Measurements from ENCODE around the gene TOMM70. TPM values are rescaled to one million over a fixed set of nuclear protein-coding genes. Genes with fewer than 3 reads are reported as not detected.

TOMM70 gene
- polyA plus RNA-seq, 2 of the 4 experiments (the other 2 are of a cell fraction) = 49.3 to 61.8 TPM

- TF ChIP-seq HOXB5 (CRISPR knock-in tag; IDR thresholded peaks at IDR 0.05) = no peak
- TF ChIP-seq MAFK (IDR thresholded peaks at IDR 0.05; ENCODE audit: partially characterized antibody) = no peak
- TF ChIP-seq CBX2 (IDR thresholded peaks at IDR 0.05; ENCODE audit: borderline replicate concordance, low read depth) = no peak
- no peak for TF ChIP-seq BHLHE40 (IDR thresholded peaks at IDR 0.05; ENCODE audit: low read depth, low read length)
- no peak for TF ChIP-seq PHF8 (IDR thresholded peaks at IDR 0.05; ENCODE audit: borderline replicate concordance, low read depth)
- no peak for TF ChIP-seq TFCP2L1 (CRISPR knock-in tag; IDR thresholded peaks at IDR 0.05)
- TF ChIP-seq NR3C1 (IDR thresholded peaks at IDR 0.05) = no peak
- TF ChIP-seq, protein P1, sequence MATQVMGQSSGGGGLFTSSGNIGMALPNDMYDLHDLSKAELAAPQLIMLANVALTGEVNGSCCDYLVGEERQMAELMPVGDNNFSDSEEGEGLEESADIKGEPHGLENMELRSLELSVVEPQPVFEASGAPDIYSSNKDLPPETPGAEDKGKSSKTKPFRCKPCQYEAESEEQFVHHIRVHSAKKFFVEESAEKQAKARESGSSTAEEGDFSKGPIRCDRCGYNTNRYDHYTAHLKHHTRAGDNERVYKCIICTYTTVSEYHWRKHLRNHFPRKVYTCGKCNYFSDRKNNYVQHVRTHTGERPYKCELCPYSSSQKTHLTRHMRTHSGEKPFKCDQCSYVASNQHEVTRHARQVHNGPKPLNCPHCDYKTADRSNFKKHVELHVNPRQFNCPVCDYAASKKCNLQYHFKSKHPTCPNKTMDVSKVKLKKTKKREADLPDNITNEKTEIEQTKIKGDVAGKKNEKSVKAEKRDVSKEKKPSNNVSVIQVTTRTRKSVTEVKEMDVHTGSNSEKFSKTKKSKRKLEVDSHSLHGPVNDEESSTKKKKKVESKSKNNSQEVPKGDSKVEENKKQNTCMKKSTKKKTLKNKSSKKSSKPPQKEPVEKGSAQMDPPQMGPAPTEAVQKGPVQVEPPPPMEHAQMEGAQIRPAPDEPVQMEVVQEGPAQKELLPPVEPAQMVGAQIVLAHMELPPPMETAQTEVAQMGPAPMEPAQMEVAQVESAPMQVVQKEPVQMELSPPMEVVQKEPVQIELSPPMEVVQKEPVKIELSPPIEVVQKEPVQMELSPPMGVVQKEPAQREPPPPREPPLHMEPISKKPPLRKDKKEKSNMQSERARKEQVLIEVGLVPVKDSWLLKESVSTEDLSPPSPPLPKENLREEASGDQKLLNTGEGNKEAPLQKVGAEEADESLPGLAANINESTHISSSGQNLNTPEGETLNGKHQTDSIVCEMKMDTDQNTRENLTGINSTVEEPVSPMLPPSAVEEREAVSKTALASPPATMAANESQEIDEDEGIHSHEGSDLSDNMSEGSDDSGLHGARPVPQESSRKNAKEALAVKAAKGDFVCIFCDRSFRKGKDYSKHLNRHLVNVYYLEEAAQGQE (IDR thresholded peaks at IDR 0.05) = no peak
Measured at GRCh38 chr3:100436951-100437350, 36.1 kb upstream of the TOMM70 start (continued).

DNA sequence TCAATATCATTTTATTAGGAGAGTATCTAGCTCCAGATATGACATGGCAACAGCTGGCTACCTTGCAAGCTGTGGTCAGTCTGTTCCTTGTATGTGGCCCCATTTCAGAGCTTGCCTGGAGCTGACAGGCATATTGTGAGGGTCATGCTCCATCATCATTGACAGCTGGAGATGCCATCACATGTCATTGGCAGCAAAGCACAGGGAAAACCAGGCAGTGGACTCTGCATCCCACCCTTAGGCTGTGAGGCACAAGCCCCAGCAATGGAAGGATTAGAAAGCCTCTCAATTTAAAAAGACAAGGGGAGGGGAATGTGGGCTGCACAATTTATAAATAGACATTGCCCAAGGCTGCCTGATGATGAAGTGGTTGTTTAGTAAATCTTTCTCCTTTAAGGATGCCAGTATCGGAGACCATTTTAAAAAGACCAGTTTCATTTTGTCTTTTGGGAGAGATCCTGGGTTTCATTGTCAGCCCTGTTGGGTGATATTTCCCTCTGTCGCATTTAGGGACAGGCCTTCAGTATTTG, 28.4 kb upstream of the TOMM70 start:
- ChIA-PET CTCF (interaction anchor here (0.5 to 1.3 kb wide), 2 partner anchors 16 to 87 kb away, joined by 3 read pairs; no protein-coding TSS in a partner anchor), POLR2A (no interaction called here)
- 79% methylated on average over 2 of the region's 2 CpGs for WGBS (ENCODE audit: missing lambda C conversion rate)
- H3K9me3 ChIP-seq = peaks cover 5% of the 10 kb centered on the region; the same call in 1 of the 3 replicates
- H3K27ac ChIP-seq = no peak overlapping the region
- peaks cover 13% of the 10 kb centered on the region for H3K4me1 ChIP-seq
- no peak overlapping the region for H3K4me2 ChIP-seq
- DNase-seq (ENCODE audit: low read depth in 1 of 2, low spot score in 1 of 2) = no peak
- FAIRE-seq = no peak
- no peak for ATAC-seq
- TF ChIP-seq EP300 (IDR thresholded peaks at IDR 0.05) = no peak
- no peak for TF ChIP-seq CEBPB (IDR thresholded peaks at IDR 0.05)
- TF ChIP-seq RCOR1 (IDR thresholded peaks at IDR 0.05; ENCODE audit: low read depth, low read length) = no peak
- TF ChIP-seq FOXS1 (CRISPR knock-in tag; IDR thresholded peaks at IDR 0.05) = no peak
- TF ChIP-seq BCL3 (IDR thresholded peaks at IDR 0.05) = no peak
- TF ChIP-seq MAFK (IDR thresholded peaks at IDR 0.05; ENCODE audit: partially characterized antibody) = no peak
- no peak for TF ChIP-seq KDM5A (IDR thresholded peaks at IDR 0.05)
- no peak for TF ChIP-seq RNF2 (IDR thresholded peaks at IDR 0.05; ENCODE audit: borderline replicate concordance, low read depth)
- no peak for TF ChIP-seq CBX2 (IDR thresholded peaks at IDR 0.05; ENCODE audit: borderline replicate concordance, low read depth)
- TF ChIP-seq HOXA7 (CRISPR knock-in tag; IDR thresholded peaks at IDR 0.05) = no peak
- TF ChIP-seq, protein P2, sequence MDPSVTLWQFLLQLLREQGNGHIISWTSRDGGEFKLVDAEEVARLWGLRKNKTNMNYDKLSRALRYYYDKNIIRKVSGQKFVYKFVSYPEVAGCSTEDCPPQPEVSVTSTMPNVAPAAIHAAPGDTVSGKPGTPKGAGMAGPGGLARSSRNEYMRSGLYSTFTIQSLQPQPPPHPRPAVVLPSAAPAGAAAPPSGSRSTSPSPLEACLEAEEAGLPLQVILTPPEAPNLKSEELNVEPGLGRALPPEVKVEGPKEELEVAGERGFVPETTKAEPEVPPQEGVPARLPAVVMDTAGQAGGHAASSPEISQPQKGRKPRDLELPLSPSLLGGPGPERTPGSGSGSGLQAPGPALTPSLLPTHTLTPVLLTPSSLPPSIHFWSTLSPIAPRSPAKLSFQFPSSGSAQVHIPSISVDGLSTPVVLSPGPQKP (IDR thresholded peaks at IDR 0.05; ENCODE audit: low read depth, low read length) = no peak
- no peak for TF ChIP-seq POLR2AphosphoS2 (conservative IDR thresholded peaks at IDR 0.05; ENCODE audit: low read length)
- TF ChIP-seq CTCF (IDR thresholded peaks at IDR 0.05) = no peak
- no peak for TF ChIP-seq ESRRA (IDR thresholded peaks at IDR 0.05; ENCODE audit: borderline replicate concordance, low read length)
- TF ChIP-seq USF2 (IDR thresholded peaks at IDR 0.05) = no peak
- TF ChIP-seq RAD21 (conservative IDR thresholded peaks at IDR 0.05 in 1 of 2, IDR thresholded peaks at IDR 0.05 in 1 of 2) = no peak
- H3K4me3 ChIP-seq = no peak overlapping the region

Measured in A549 (cell line).